ENCODE results near the gene RIC3.

Gene RIC3

DNA sequence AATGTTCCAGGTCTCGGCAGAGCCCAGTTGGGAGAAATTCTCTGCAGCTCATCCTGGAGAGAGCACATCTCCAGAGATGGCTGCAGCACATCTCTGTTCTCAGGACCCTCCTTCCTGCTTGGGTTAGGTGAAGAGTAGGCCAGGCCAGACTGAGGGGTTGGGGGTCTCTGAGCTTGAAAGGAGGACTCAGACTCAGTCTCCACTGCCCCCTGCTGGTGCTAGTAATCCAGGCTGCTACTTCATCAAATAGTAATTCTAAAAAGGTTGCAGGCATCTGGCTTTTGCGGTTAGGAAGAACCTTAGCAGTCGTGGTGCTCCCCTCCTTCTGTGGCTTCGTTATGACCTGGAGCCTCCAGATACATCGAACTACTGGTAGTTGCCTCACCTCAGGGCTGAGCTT is 78.1 kb downstream of the RIC3 start:
- peak in 11 of 51 donors; percentile 5 to 47 (median 24) for DNase-seq

DNA sequence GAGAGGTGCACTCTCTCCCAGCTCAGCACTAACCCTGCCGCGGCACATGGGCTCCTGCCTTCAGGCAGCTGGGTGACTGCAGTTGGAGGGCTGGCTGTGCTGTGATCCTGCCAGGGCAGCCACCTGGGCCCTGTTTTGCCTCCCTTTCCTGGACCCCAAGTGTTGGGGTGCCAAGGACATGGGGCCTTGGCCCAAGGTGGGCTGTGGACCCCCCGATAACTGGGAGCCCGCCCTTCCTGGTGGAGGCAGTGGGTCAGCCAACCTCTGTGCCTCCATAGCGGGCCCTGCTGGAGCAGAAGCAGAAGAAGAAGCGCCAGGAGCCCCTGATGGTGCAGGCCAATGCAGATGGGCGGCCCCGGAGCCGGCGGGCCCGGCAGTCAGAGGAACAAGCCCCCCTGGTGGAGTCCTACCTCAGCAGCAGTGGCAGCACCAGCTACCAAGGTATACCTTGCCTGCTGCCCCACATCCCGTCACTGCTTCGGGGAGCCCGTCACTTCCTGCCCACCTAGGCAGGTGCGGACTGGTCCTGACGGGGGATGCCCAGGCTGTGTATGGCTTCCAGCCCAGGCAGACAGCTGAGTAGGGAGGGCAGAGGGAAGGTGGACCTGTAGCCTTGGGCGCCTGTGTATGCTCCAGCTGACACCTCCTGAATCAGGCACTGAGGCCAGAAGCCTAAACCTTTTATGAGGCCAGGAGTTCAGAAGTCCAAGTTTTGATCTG is 78.9 kb downstream of the RIC3 start:
- DNase-seq: no peak

DNA sequence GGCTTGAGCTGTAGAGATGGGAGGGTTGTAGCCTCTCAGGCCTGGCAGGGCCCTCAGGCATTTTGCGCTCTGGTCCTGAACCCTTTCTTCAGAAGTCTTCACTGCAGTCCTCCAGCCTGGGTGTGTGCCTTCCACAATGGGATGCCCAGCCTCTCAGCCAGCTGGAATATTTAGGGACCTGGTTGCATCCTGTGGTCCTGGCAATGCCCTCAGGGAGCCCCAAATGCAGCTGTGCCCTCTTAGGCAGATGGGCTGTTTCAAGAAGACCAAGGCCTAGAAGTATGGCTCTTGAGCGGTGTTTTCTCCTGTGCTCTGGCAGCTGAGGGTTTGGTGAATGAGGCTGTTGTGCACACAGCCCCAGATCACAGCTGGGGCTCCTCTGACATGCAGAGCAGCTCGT is 81.1 kb downstream of the RIC3 start:
- no peak for DNase-seq

DNA sequence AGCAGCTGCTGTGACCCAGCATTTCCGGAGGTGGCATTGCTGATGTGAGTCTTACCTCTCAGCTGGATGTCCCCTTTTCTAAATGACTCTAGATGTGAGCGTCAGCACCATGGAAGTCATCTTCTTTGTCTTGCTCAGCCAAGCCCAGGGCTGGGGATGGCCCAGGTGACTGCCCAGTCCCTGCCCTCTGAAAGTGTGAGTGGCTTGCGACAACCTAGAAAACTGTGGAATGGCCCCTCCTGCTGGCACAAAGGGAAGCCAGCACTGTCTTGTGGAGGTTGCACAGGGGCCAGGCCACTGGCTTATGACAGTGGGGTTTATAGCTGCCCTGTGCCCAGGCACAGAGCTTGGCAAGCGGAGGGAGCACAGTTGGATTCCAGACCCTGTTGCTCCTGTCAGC is 81.6 kb downstream of the RIC3 start:
- no peak for DNase-seq

DNA sequence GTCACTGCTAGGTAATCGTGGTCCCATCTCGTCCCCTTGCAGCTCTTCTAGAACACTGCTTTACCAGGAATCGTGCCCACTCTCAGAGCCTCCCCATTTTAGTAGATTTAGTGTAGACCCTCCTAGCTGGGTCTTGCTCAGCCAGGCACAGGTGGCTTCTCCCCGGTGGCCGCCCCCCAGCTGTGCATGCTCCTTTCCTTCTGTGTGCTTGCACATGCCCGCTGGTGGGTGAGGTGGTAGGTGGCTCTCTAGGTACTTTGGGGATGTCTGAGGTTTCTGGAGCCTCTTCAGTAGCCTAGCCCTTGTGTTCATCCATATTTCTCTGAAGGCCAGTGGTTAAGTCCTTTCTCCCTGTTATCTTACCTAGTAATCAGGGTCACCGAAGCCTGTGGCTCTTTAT is 82.3 kb downstream of the RIC3 start:
- peak in 1 of 51 donors; percentile 45 for DNase-seq

DNA sequence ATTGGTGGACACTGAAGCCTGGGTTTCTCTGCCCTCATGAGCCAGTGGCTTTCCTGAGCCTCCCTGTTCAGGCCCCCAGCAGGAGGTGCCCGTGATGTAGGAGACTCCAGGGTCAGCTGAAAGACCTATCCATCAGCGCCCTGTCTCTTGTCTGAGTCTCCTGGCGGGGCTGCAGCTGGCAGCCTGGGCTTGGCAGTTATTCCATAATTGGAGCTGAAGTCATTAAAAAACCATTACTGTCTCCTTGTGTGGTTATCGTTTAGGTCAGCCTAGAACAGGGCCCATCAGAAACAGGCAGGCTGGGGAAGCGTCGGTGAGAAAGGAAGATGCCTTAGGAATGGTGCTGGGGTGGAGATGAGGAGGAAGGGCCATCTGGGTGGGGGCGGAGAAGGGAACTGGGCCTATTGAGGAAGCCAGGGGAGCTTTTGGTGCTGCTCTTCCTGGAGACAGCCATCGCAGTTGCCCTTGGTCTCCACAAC is 82.8 kb downstream of the RIC3 start:
- peak in 2 of 51 donors; percentile 20 to 42 for DNase-seq

DNA sequence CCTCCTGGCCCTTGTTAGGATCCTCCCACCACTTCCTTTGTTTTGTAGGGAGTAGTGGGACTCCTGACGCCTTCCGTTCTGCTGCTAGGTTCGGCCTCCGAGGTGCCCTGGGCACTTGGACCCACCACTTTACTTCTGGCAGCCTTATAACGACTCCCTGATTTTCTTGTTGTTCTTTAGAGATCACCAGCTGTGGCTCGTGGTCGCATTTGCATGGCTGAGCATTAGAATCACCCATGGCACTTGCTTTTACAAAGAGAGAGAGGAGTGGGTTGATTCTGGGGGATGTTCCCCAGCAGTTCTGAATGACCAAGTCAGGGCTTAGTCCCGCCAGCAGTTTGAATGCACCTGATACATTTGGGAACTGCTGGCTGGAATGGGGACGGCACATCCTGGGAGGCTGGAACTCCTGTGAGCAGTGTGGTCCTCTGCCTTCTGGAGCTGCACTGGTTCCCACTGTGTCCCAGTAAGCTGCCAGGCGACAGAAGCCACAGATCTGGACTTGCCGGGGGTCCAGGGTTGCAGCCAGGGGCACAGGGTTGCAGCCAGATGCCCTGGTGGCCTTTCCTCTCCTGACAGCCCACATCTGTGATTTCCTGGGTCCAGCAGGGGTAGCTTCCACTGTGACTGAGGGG is 83.7 kb downstream of the RIC3 start:
- DNase-seq: no peak

DNA sequence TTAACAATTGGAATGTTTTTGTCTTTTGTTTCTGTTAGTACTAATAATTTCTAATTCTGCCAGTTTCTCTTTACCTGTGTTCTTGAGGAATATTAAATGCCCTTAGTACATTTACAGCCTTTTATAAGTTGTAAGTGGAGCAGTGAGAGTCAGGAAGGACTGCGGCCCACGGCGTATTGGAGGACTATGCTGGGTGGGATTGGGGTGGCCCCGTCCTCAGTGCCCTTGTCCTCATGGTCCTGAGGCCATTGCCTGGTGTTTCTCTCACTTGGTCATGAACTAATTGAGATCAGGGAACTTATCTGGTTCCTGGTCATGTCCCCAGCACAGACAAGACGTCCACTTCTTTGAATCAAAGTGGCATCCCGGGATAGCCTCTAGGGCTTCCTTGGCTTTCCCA is 84.5 kb downstream of the RIC3 start:
- DNase-seq: no peak

DNA sequence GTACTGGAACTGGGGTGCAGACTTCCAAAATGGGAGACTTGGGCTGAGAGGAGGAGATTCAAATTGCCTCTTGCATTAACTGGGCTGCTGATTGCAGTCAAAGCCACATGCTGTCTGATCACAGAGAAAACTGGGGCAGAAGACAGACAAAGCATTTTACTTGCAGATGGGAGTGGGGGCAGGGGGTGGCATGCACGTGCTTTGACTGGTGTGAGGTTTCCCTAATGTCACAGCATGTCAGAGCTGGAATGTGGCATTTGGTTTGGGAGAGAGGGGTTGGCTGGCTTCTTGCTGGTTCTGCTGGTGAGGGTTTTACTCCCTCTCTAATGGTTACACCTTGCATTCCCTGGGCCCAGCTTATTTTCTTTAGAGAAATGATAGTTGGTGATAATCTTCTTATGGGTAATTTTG is 84.9 kb downstream of the RIC3 start:
- DNase-seq: peak in 3 of 51 donors; percentile 14 to 36 (median 15)

DNA sequence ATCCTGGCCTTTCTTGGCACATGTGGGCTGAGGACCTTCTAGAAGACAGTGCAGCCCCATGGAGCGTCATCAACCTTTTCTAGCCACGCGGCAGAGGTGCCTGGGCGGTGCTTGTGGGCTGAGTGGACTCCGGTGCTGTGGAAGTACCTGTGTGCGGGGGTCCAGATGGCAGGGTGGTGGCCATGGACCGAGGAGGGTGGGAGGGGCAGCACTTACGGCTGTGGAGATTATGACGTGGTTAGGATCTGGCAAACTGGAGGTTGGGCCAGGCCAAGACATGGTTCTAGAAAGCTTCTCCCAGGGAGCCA is 85.8 kb downstream of the RIC3 start:
- no peak for DNase-seq

DNA sequence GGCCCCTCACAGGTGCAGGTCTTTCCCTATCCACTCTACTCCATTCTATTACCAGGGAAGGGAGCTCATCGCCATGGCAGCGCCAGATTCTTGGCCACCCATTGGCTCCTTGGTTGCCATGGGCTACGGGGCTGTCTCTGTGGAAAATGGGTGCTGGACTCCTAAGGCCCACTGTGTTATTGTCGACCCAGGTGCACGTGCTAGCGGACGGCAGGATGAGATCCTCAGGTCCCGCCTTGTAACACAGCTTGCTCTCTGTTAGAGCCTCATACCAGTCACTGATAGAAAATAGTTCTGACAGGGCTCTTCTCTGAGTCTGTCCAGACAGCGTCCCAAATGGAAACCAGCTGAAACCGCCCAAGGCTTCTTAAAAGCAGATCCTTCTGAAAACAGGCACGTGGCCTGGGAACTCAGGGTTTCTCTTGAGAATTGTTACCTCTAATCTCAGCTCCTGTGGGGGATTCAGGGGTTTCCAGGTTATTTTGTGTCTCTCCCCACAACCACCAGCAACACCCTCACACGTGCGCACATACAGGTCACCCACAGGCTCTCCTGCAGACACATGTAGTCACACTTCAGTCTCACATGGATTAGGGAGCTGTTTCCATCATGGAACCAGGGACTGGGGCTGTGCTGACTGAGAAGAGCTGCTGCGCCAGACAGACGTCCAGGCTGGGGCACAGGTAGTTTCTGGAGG is 86.3 kb downstream of the RIC3 start:
- DNase-seq: peak in 22 of 51 donors; percentile 10 to 69 (median 32)

DNA sequence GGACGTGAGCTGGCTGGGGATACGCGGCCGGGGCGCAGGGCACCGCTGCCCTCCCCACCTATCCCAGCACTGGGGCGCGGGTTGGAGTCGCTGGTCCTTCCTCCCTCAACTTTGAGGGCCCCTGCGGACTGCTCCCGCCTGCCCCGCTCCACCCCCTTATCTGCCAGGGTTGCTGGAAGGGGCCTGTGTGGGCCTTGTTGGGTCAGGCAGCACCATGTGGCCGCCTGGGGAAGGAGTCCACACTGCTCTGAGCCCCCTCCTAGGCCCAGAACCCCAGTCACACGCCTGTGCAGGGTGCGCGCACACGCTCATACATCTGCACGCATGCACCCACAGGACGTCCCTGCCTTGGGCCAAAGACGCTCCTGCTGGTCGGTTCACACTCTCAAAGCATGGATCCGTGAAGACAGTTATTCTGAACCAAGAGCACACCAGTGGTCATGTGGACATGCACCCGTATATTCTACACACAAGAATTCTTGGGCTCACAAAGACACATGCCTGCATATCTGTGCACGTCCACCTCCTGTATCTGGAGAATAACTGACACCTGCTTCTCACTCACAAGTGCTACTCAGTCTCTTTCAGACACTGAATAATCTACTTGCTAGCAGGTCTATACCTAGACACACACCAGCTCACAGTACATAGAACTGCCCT is 87.1 kb downstream of the RIC3 start:
- peak in 2 of 51 donors; percentile 35 to 42 for DNase-seq

DNA sequence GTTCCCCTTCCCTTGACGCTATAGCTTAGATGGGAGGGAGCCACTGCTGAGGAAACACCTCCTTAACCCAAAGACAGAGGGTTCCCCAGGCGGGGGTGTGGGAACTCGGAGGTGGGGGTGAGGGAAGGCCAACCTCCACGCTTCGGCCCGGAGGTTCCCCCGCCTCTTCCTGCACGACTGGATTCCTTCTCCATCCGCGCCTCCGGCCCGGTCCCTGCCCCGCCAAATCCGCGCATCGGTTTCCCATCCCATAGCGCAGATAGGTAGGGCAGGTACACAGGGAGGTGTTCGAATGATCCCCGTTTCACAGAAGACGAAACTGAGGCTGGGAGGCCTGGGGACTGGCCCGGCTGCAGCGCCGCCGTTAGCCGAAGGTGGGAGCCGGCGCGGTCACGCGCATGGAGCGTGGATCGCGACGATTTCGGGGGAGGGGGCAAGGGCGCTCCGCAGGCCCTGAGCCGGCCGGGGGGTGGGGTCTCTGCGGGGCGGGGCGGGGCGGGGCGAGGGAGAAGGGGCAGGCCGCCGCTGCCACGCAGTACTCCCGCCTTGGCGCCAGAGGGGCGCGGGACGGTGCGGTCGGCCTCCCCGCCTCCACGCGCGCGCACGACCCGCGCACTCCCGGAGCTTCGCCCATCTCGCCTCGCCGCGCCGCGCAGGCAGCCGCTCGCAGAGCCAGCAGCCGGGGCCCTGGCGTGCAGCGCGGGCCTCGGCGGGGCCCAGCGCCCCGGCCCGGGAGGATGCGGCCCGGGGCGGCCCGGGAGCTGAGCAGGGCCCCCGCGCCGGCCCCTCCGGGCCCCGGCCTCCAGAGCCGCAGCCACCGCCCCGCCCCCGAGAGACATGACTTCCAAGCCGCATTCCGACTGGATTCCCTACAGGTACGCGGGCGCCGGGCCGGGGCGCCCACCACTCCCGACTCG is 87.9 kb downstream of the RIC3 start, which contains the start of gene TUB:
TSS of gene TUB (plus strand) at position 538 of the 917 bp plus-strand sequence. CDS start at position 838, 300 bp downstream.
- peak in 21 of 51 donors; percentile 15 to 56 (median 39) for DNase-seq

DNA sequence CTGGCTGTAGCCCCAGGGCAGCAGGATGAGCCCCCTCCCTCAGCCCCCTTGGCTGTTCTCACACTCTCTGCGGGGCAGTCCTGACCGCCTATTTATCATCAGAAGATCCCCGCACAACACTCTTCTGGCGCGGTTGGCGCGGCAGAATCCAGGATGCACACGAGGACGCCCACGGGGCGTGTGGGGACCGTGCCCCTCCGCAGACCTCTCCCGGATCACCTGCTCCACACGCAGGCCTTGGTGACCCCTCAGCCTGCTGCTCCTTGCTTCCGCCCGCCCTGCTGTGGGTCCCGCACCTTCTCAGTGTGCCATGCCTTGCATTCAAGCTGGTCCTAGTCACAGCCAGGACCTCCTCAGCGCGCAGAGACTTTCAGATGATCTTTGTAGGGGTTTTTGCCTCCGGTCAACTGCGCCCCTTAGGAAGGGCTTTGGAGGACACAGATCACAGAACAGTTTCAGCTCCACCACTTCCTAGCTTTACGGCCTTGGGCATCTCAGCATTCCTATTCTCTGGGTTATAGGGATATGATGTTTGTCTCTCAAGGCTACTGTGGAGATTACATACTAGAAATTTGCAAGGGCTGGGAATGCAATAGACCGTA is 88.7 kb downstream of the RIC3 start:
- DNase-seq: no peak

DNA sequence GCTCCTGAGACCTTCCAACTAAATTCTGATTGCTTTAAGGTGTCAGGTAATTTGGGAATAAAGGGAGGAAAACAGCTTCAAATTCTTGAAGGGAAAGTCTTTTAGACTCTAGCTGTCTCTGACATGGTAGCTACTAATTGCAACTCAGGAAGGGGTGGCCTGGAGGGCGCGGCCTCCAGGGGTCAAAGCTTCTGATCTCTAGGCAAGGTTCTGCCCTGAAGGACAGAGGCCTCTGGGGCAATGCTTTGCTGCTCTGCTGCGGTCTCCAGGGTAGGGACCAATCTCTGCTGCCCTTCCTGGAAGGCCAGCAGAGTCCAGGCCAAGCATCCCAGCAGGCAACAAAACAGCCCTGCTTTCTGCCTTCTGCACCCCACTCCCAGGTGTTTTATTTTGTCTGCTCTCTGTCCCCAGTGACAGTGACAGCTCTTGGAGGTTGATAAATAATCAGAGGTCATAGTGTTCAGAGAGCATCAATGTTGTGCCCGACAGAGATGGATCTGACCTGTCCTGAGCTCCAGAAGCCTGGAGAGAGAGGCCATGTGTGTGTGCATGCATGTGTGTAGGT is 89.6 kb downstream of the RIC3 start:
- DNase-seq: no peak

DNA sequence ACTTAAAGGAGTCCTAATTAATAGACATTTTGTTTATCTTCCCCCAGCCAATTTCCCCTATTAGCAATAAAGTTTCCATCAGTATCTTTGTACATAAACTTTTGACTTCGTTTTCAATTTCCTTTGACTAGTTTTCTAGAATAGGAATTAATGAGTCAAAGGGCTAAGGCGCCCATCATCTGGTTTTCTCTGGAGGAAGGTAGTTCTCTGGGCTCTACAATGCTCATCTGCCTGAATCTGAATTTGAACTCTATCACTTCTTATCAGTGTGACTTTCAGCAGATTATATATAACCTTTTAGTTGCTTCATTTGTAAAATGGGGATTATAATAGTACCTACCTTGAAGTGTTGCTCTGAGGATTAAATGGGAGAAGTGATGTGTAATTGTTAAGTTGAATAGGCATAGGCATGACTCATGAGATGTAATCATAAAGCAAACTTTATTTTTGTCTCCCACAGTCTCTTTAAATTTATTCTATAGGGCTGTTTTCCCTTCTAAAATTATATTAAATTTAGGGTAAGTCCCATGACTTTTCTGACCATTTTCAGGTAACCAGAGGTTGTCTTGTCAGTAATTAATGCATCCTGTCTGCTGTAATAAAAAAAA is 93.6 kb downstream of the RIC3 start:
- no peak for DNase-seq

DNA sequence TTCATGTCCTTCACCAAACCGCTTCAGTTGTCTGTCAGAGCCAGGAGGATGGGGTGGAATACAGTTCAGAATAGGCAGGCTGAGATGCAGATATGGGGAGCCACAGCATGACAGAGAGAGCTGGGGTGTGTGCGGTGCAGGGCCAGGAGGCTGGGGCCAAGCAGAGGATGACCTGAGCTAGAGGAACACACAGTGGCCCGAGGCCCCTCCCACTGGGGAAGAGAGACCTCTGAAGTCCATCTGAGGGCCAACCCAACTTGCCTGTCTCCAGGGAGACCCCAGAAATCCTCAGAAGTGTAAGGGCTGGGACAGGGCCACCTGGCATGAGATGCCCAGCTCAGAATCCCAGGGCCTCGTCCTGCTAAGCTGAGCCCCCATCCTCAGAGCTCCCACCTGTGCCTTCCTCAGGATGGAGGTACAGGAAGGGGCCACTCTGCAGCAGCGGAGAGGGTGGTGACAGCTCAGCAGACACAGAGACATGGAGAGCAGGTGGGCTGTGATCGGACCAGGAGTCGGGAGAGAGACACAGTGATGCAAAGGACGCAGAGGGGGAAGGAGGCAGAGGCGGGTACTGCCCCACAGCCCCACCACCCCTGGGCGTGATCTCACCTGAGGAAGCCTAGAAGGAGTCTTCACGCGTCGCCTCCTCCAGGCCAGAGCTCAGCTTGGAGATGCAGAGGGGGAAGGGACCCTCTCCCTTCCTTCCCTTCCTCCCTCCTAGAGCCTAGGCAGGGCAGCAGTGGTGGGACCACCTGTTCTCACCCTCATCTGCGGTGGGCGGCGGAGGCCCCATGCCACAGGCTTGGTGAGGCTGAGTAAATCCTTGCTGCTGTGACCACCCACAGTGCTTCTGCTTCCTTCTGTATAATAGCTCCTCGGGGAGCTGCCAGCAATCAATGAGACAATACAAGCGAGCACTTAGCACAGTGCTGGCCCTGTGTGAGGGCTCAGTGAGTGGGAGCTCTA is 96.9 kb downstream of the RIC3 start:
- DNase-seq: peak in 2 of 51 donors; percentile 21 to 54

DNA sequence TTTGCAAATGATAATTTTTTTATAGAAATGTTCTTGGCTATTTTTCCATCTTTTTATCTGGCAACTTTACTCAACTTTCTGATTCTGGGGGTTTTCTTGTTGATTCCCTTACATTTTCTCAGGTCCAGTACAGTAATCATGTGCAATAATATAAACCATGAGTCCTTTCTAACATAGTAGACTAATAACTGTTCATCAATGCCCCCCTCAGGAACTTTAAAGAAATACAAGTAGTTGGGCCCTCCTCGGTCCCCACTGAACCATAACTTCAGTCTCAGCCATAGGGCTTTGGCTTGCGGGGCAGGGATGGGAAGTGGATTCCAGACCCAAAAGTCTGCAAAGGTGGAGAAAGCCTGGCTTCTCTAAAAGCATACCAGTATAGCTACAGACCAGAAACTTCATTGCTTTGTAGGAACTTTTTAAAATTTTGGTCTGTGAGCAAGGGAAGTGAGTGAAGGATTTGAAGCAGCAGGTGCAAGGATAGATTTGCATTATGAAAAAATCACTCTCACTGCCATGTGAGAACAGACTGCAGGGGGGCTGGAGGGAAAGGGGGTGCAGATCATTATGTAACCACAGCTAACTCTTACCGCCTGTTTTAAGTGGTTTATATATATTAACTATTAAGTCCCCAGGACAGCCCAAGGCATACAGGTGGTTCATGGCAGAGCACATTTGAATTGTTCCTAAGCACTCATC is 98.3 kb downstream of the RIC3 start:
- no peak for DNase-seq

All from hypothalamus (tissue), 51 donors.